GM21515 (cell line): ENCODE measurements around the gene MIOX.
A peak's percentile ranks its signal among the peaks of the same experiment; 100 is the strongest.
"Not testable (repeated sequence)": the region's sequence is repeated elsewhere in the genome, so short reads cannot be mapped to it uniquely, and the experiment has no call there.

Experiments used
- ATAC-seq: cut with Tn5 transposase; IDR thresholded peaks from one replicate; pipeline ENCODE4 v1.9.1; 2021; ENCODE audit not compliant: unreplicated experiment

Gene MIOX

GRCh38 chr22:50513175-50513574 is 26.5 kb downstream of the MIOX start:
- no peak for ATAC-seq

GRCh38 chr22:50516068-50516467 is 29.4 kb downstream of the MIOX start:
- ATAC-seq: no peak

- ATAC-seq: no peak
Measured at GRCh38 chr22:50516891-50517290, 30.2 kb downstream of the MIOX start.

DNA sequence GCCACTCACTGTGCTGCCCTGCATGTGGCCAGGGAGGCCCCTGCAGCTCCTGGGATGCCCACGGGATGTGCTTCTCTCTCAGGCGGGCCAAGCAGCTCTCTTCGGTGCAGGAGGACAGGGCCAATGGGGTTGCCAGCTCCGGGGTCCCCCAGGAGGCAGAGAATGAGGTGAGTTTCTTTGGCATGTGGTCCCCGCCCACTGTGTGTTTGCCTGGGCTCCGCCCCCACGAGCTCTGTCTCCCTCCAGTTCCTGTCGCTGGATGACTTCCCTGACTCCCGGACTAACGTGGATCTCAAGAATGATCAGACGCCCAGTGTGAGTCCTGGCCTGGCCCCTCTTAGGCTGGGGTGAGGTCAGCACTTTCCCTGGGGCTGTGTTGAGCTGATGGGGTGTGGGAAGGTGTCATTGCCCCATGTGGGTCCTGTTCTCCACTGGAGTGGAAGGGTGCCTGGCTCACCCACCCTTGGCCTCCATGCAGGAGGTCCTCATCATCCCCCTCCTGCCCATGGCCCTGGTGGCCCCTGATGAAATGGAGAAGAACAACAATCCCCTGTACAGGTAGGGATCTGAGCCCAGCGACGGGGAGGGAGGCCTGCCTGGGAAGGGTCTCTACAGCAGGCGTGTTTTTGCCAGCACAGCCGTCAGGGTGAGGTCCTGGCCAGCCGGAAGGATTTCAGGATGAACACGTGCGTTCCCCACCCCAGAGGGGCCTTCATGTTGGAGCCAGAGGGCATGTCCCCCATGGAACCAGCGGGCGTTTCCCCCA is 31.0 kb downstream of the MIOX start:
- no peak for ATAC-seq

DNA sequence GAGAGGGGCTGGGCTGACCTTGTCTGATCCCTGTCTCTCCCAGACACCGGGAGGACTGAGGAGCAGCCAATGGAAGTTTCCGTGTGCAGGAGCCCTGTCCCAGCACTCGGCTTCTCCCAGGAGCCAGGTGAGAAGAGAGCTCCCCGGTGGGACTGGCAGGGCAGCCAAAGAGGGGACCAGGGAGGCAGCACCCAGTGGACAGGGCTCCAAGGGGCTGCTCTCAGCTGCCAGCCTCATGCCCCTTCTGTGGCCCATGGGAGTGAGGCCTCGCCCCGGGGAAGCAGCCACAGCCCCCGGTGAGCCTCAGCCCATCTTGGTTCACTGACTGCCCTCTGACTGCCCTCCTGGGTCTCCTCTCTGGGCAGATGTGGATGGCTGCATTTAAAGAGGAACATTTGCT is 31.9 kb downstream of the MIOX start:
- no peak for ATAC-seq

- no peak for ATAC-seq
Measured at GRCh38 chr22:50519151-50519550, 32.5 kb downstream of the MIOX start.

GRCh38 chr22:50520184-50520583 is 33.5 kb downstream of the MIOX start:
- ATAC-seq: not testable (repeated sequence)

DNA sequence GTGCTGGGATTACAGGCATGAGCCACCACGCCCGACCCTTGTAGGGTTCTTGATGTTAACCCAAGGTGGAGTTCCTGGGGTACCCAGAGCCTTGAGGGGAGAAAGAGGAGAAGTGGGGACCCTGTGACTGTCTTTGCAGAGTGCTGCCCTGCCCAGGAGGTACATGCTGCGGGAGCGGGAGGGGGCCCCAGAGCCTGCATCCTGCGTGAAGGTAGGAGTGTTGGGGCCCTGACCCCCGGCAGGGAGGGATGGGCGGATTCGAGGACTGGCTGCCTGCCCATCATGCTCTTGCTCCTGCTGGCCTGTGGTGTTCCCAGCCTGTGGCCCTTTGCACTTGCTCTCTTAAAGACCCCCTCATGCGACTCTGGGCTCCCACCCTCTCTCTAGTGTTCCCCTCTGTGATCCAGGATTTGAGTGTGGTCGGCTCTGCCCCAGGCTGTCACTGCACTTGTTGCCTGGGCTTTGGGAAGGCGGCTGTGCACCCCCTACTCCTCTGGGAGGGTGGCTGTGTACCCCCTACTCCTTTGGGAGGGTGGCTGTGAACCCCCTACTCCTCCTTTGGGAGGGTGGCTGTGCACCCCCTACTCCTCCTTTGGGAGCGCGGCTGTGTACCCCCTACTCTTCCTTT is 34.3 kb downstream of the MIOX start:
- no peak for ATAC-seq

DNA sequence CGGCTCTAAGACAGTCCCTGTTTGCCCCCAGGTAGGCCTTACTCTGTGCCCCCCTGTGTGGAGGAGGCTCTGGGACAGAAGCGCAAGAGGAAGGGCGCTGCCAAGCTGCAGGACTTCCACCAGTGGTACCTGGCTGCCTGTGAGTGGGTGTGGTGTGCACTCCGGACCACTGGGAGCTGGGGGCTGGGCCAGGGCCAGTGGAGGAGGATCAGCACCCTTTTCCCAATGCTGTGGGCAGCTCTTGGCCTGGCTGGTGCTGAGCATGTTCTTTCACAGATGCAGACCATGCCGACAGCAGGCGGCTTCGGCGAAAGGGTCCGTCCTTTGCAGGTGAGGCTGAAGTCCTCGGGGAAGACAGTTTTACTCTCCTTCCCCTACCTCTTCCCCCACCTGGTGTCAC is 35.1 kb downstream of the MIOX start:
- ATAC-seq: no peak

DNA sequence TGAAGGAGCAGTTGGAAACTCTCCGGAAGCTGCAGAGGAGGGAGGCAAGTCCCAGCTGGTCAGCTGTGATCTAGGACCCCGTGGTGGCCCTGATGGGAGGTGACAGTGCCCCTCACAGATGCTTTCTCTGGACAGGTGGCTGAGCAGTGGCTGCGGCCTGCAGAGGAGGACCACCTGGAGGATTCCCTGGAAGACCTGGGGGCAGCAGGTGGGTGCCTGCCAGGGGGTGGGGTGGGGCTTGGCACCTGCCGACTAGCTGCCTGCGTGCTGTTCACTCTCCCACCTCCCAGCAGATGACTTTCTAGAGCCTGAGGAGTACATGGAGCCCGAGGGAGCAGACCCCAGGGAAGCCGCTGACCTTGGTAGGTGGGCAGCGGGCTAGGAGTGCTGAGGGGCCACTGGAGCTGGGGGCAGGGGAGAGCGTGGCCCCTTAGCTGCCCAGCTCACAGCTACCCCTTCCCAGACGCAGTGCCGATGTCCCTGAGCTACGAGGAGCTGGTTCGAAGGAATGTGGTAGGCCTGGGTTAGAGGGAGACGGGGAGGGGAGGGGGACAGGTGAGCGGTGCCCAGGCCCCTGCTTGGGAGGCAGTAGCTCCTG is 35.6 kb downstream of the MIOX start:
- ATAC-seq: no peak

- ATAC-seq: no peak
Measured at GRCh38 chr22:50522806-50523438, 36.3 kb downstream of the MIOX start.

DNA sequence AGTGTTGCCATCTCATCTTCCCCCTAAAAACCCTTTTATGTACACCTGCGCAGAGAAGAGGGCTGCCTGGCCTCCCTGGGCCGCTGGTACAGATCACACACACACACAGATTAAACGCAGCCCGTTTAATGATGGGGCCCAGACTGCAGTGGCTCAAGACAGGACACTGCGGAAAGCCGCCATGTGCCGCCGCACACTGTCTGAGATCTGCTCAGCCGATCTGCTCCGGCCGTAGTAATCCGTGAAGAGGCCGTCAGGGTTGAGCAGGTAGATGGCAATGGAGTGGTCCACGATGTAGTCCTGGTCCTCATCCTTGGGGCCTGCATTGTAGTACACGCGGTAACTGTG is 36.8 kb downstream of the MIOX start:
- no peak for ATAC-seq

DNA sequence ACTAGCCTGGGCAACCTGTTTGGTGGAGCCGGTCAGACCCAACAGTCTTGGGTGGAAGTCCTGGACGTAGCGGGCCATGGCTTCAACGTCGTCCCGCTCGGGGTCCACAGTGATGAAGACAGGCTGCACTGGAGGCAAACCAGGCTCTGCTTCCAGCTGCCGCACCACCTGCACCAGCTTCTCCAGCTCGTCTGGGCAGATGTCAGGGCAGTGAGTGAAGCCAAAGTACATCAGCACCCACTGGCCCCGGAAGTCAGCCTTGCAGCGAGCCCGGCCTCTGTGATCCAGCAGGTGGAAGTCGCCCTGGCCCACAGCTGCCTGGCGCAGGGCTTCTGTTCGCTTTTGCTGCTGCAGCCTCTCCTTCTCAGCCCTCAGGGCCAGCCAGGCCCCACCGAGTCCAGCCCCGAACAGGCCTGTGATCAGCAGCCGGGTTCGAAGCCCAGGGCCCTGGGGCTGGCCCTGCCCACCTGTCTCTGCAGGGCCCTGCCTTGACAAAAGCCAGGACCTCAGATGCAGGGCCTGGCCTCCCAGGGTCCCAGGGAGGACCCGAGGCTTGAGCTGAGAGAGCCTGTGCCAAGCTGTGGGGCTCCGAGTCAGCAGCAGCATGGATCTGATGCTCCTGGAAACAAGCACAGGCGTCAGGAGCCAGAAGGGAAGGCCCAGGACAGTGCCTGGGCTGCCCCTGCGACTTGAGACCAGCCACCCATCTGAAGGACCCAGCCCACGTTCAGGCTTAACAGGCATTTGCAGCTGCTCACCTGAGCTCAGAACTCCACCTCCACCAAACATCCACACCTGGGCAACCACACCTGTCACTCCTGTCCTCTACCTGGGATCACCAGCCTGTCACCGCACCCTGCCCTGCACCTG is 37.4 kb downstream of the MIOX start:
- no peak for ATAC-seq

DNA sequence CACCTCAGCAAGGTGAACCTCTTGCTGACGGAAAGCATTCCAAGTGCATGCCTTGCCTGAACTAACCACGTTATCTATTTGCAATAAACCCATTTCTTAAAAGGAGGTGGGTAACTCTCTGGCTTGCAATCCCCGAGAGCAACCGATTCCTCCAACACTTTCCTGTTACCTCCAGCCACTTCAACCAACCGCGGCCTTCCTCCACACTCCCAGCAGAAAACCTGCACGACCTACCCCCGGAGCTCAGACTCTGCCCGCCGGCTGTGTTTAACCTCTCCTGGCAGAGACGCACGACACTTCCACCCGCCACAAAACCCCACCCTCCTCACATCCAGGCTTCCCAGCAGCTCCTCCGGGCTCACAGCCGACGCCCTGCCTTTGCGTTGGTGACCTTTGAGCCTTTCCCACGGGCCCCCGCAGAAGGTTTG is 38.0 kb downstream of the MIOX start:
- no peak for ATAC-seq

- ATAC-seq: peak; percentile 32
Measured at GRCh38 chr22:50525104-50525857, 38.6 kb downstream of the MIOX start, which contains the start of gene SCO2. TSS of gene SCO2 (minus strand) at chr22:50525598. CDS start at chr22:50524411, 1,187 bp downstream.

DNA sequence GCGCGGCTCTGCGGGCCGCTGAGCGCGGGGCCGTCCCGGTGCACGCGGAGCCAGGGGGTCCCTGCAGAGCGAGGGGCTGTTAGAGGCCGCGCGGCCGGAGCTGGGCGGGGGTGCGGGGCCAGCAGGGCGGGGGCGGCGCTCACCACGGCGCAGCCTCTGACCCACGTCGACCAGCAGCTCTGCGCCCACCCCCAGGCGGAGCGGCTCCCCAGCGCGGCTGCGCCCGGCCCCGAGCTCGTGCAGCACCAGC is 39.1 kb downstream of the MIOX start:
- ATAC-seq: peak; percentile 19

- ATAC-seq: peak; percentile 24
Measured at GRCh38 chr22:50526108-50526833, 39.6 kb downstream of the MIOX start.

- no peak for ATAC-seq
Measured at GRCh38 chr22:50526834-50527801, 40.5 kb downstream of the MIOX start.
